ENCODE measurements around the gene ACTN4.

ACTN4 gene

DNA sequence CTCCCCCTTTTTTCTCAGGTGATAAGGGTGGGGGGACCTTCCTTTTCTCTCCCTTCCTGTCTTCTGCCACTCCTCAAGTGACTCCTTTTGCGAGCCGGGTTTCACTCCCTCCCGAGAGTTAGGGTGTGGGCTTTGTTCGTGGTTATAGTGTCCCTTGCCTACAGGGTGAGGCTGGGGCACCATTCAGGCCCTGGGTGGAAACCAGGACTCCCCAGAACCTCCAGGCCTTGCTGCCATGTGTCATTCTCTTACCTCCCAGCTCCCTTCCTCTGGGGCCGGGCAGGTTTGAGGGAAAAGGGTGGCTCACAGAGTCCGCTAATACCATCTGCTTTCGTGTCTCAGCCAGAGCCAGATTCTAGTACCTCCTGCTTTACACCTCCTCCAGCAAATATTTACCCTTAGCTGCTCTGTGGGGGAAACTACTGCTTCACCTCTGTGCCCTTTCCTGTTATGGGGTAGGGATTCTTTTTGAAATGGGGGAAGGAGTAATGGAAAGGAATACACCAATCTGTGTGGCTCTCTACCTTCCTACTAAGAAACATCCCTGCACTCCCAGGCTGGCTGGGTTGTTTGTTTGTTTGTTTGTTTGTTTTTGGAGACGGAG is 2.8 kb downstream of the ACTN4 start:
- Histone ChIP-seq H3K4me1 (ENCODE audit: control insufficient read depth in 1 of 2, insufficient read depth in 1 of 2, low read depth in 1 of 2, low read length in 1 of 2) (peaks cover 67 to 74% of the 10 kb centered on the region in 2 experiments), H3K9me3 (no peaks in the 10 kb centered on the region), H3K27ac (peak overlapping the region; percentile 91), H3K27me3 (no peaks in the 10 kb centered on the region), H3K36me3 (no peaks in the 10 kb centered on the region), H3K4me3 (ENCODE audit: low read depth in 1 of 2, low read length in 1 of 2) (peak overlapping the region; percentile 91 to 94)
- TF ChIP-seq, protein P1, sequence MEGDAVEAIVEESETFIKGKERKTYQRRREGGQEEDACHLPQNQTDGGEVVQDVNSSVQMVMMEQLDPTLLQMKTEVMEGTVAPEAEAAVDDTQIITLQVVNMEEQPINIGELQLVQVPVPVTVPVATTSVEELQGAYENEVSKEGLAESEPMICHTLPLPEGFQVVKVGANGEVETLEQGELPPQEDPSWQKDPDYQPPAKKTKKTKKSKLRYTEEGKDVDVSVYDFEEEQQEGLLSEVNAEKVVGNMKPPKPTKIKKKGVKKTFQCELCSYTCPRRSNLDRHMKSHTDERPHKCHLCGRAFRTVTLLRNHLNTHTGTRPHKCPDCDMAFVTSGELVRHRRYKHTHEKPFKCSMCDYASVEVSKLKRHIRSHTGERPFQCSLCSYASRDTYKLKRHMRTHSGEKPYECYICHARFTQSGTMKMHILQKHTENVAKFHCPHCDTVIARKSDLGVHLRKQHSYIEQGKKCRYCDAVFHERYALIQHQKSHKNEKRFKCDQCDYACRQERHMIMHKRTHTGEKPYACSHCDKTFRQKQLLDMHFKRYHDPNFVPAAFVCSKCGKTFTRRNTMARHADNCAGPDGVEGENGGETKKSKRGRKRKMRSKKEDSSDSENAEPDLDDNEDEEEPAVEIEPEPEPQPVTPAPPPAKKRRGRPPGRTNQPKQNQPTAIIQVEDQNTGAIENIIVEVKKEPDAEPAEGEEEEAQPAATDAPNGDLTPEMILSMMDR (IDR thresholded peaks at IDR 0.05), result no peak

DNA sequence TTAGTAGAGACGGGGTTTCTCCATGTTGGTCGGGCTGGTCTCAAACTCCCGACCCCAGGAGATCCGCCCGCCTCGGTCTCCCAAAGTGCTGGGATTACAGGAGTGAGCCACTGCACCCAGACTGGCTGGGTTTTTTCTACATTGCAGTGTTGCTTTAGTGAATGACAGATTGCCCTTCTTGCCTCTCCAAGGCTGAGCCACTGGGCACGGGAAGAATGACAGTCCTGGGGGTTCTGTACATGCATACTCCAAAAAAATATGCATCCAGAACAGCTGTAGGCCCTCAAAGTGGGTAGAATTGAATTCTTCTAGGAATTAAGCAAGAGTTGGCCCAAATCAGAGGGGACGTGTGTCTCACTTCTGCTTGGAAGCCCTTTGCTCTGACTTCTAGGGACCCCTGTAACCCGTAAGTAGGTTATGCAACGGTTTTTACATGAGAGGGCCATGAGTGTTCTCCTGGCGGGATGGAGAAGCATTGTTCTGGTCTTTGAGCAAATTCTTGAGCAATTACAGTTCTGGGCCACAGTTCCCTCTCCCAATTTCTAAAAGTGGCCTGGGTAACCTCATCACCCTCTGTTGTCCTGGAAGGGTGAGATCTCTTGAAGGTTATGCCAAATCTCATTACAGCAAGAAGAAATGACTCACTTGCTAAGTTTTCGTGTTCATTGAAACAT is 3.6 kb downstream of the ACTN4 start:
- Histone ChIP-seq H3K27ac (peak overlapping the region; percentile 91), H3K9me3 (no peaks in the 10 kb centered on the region), H3K36me3 (no peaks in the 10 kb centered on the region), H3K4me1 (ENCODE audit: control insufficient read depth in 1 of 2, insufficient read depth in 1 of 2, low read depth in 1 of 2, low read length in 1 of 2) (peaks cover 75 to 82% of the 10 kb centered on the region in 2 experiments), H3K4me3 (ENCODE audit: low read depth in 1 of 2, low read length in 1 of 2) (peak overlapping the region; percentile 1 to 48), H3K27me3 (no peaks in the 10 kb centered on the region)
- TF ChIP-seq, protein P1 (IDR thresholded peaks at IDR 0.05), result no peak

DNA sequence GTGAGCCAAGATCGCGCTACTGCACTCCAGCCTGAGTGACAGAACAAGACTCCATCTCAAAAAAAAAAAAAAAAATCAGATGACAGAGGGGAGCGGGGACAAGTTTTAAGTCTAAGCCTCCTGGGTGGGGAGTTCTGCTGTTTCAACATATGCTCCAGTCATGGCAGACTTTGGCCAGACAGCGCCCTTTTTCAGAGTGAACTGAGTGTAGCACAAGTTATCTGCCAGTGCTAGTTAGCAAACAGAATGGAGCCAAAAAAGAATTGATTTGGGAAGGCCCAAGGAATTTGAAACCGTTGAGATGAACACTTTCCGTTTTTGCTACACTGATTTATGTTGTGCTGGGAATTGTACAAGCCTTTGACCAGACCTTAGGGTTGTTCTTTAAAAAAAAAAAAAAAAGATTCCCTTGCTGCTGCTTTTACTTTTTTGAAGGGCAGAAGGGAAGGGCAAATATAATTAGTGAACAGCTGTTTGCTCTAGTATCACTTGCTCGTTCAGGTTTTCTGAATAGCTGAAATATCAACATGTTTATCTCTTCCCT is 5.7 kb downstream of the ACTN4 start:
- TF ChIP-seq, protein P1 (IDR thresholded peaks at IDR 0.05), result no peak
- Histone ChIP-seq H3K27me3 (no peaks in the 10 kb centered on the region), H3K4me3 (ENCODE audit: low read depth in 1 of 2, low read length in 1 of 2) (peak overlapping the region in 1 of 2 experiments; percentile 48), H3K4me1 (ENCODE audit: control insufficient read depth in 1 of 2, insufficient read depth in 1 of 2, low read depth in 1 of 2, low read length in 1 of 2) (peaks cover 84 to 96% of the 10 kb centered on the region in 2 experiments), H3K36me3 (no peaks in the 10 kb centered on the region), H3K27ac (peak overlapping the region; percentile 91), H3K9me3 (no peaks in the 10 kb centered on the region)

DNA sequence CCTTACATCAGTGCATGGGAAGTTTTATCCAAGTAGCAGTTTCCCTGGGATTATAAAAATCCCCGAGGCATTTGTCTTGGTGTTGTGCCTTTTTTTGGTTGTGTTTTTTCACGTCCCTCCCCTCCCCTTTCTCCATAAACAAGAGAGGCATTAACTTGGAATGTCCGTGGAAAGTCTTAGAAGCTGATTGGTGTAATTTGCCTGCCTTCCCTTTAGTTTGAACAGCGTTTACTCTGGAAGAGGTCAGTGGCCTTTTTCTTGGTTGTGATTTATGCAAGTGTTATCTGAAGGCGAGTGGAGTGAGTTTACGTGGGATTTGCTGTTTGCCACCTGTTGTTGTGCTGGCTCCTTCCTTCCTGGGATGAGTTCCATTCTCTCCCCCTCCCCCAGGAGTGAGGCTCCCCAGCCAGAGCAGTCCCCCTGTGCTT is 7.2 kb downstream of the ACTN4 start:
- no peak overlapping the region for H3K4me3 ChIP-seq (ENCODE audit: low read depth in 1 of 2, low read length in 1 of 2)
- peaks cover 87 to 95% of the 10 kb centered on the region in 2 experiments for H3K4me1 ChIP-seq (ENCODE audit: control insufficient read depth in 1 of 2, insufficient read depth in 1 of 2, low read depth in 1 of 2, low read length in 1 of 2)
- H3K36me3 ChIP-seq, result no peaks in the 10 kb centered on the region
- TF ChIP-seq, protein P1 (IDR thresholded peaks at IDR 0.05), result no peak
- no peaks in the 10 kb centered on the region for H3K27me3 ChIP-seq
- H3K27ac ChIP-seq, result peak overlapping the region; percentile 64
- H3K9me3 ChIP-seq, result no peaks in the 10 kb centered on the region

DNA sequence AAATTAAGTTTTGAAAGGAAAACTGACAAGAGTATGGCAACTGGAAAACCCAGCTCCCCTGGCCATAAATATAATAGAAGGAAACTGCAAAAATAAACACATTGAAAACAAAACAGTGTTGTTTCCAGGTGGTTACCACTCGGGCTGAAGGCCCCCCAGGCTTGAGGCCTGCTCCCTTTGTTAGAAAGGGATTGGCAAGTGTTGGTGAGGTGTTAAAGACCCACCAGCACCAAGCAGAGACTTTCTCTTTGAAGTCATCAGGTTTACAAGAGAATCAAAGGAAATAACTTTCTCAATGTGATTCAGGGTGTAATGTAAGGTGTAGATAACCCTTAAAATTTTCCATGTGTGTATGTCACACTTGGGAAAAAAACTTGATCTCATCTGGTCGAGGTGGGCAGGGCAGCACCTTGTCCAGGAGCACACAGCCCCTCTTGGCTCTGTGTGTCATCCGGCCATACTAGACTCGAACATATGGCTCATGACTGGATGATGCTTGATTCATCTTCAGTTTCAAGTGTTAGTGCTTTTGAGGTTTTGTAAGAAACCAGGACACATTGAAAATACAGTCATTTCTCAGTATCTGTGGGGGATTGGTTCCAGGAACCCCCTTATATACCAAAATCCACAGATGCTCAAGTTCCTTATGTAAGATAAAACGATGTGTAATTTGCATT is 7.8 kb downstream of the ACTN4 start:
- H3K4me1 ChIP-seq (ENCODE audit: control insufficient read depth in 1 of 2, insufficient read depth in 1 of 2, low read depth in 1 of 2, low read length in 1 of 2), result peaks cover 87 to 94% of the 10 kb centered on the region in 2 experiments
- TF ChIP-seq, protein P1 (IDR thresholded peaks at IDR 0.05), result no peak
- H3K4me3 ChIP-seq (ENCODE audit: low read depth in 1 of 2, low read length in 1 of 2), result no peak overlapping the region

More for the DNA sequence above, 7.8 kb downstream of the ACTN4 start:
- Histone ChIP-seq H3K27ac (peak overlapping the region; percentile 64), H3K9me3 (no peaks in the 10 kb centered on the region), H3K36me3 (no peaks in the 10 kb centered on the region), H3K27me3 (no peaks in the 10 kb centered on the region)
